HG02610 (cell line): Measurements from ENCODE around the gene MBD3L3.
"Not testable (repeated sequence)": the region's sequence is repeated elsewhere in the genome, so short reads cannot be mapped to it uniquely, and the experiment has no call there.

Experiments
- ATAC-seq: cut with Tn5 transposase; IDR thresholded peaks from one replicate; pipeline ENCODE4 v1.9.1; 2021; ENCODE audit warnings: mild to moderate bottlenecking, moderate library complexity; ENCODE audit not compliant: unreplicated experiment

The MBD3L3 gene

GRCh38 chr19:7058576-7058975 lies at the start of gene MBD3L3:
Gene MBD3L3, minus strand, starts transcription at chr19:7058676. Its CDS starts 71 bp downstream, at chr19:7058605.
- not testable (repeated sequence) for ATAC-seq

GRCh38 chr19:7106711-7107657 lies 48.5 kb upstream of the MBD3L3 start:
- no peak for ATAC-seq

- ATAC-seq = no peak
These were observed 46.4 kb upstream of the MBD3L3 start for GRCh38 chr19:7104747-7105447.

GRCh38 chr19:7101498-7102253 lies 43.2 kb upstream of the MBD3L3 start:
- ATAC-seq = no peak

GRCh38 chr19:7099597-7099921 lies 41.1 kb upstream of the MBD3L3 start:
- ATAC-seq = no peak

- peak; percentile 80 for ATAC-seq
These were observed 40.5 kb upstream of the MBD3L3 start for GRCh38 chr19:7098701-7099596.

GRCh38 chr19:7098096-7098495 lies 39.6 kb upstream of the MBD3L3 start:
- ATAC-seq = no peak

GRCh38 chr19:7088999-7089398 lies 30.5 kb upstream of the MBD3L3 start:
- ATAC-seq = no peak

GRCh38 chr19:7083076-7083956 lies 24.8 kb upstream of the MBD3L3 start:
- ATAC-seq = no peak

GRCh38 chr19:7078008-7078407 lies 19.5 kb upstream of the MBD3L3 start:
- no peak for ATAC-seq

GRCh38 chr19:7076151-7076550 lies 17.7 kb upstream of the MBD3L3 start:
- ATAC-seq = no peak

GRCh38 chr19:7074705-7075282 lies 16.3 kb upstream of the MBD3L3 start:
- ATAC-seq = no peak

GRCh38 chr19:7072541-7072940 lies 14.1 kb upstream of the MBD3L3 start:
- ATAC-seq = no peak

GRCh38 chr19:7069904-7070226 lies 11.4 kb upstream of the MBD3L3 start:
- ATAC-seq = peak; percentile 20

GRCh38 chr19:7069042-7069903 lies 10.8 kb upstream of the MBD3L3 start, which contains the start of gene ZNF557:
Gene ZNF557, plus strand, starts transcription at chr19:7069703. Its CDS starts 5,372 bp downstream, at chr19:7075075.
- peak; percentile 92 for ATAC-seq

GRCh38 chr19:7068599-7068998 lies 10.1 kb upstream of the MBD3L3 start:
- ATAC-seq = no peak

- ATAC-seq = no peak
These were observed 9.2 kb upstream of the MBD3L3 start for GRCh38 chr19:7067716-7068115.

- ATAC-seq = not testable (repeated sequence)
These were observed 8.6 kb upstream of the MBD3L3 start for GRCh38 chr19:7067122-7067521.
